IPS-20b (cell line): ENCODE results near the gene VSX2.

Experiments
- H3K27ac ChIP-seq: one replicate; pipeline ENCODE4 v1.5.1; 2013; ENCODE audit warnings: low read length
- H3K27me3 ChIP-seq: 2 replicates; pipeline ENCODE4 v1.6.1; 2013; ENCODE audit warnings: mild to moderate bottlenecking, low read length, inconsistent platforms; ENCODE audit not compliant: insufficient read depth
- H3K36me3 ChIP-seq: 2 replicates; pipeline ENCODE4 v1.6.1; 2013; ENCODE audit warnings: low read depth, mild to moderate bottlenecking, inconsistent platforms, low read length, moderate library complexity; ENCODE audit not compliant: insufficient read depth
- H3K4me1 ChIP-seq: 2 replicates; pipeline ENCODE4 v1.6.1; 2013; ENCODE audit warnings: mild to moderate bottlenecking, control low read depth, inconsistent platforms, low read length, moderate library complexity; ENCODE audit not compliant: insufficient read depth
- H3K4me3 ChIP-seq: 2 replicates; pipeline ENCODE4 v1.5.1; 2013; ENCODE audit warnings: mild to moderate bottlenecking, low read length, inconsistent platforms
- H3K9ac ChIP-seq: 2 replicates; pipeline ENCODE4 v1.6.1; 2013; ENCODE audit warnings: low read depth, mild to moderate bottlenecking, inconsistent platforms, low read length, moderate library complexity
- H3K9me3 ChIP-seq: 2 replicates; pipeline ENCODE4 v1.6.1; 2013; ENCODE audit warnings: mild to moderate bottlenecking, low read depth, low read length, inconsistent platforms; ENCODE audit not compliant: insufficient read depth

Gene VSX2

DNA sequence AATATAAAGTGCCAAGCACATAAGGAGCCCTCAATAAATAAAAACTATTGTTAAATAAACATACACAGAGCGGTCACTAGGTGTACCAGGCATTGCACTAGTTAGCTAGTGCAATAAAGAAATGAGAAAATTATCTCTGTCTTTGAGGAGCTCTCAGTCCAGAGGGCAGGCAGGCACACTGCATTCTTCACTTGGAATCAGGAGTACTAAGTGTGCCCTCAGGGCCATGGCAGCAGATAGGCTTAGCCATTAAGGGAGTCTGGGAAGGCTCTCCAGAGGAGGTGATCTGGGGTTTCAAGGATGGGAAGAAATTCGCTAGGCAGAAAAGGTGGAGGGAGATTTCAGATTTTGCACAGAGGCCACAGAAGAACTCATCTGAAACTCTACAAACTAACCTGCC is 54.4 kb downstream of the VSX2 start:
- H3K36me3 ChIP-seq = peaks cover 89% of the 10 kb centered on the region
- no peaks in the 10 kb centered on the region for H3K27me3 ChIP-seq
- no peaks in the 10 kb centered on the region for H3K9me3 ChIP-seq
- no peak overlapping the region for H3K4me3 ChIP-seq
- H3K27ac ChIP-seq = no peak overlapping the region
- H3K4me1 ChIP-seq = no peaks in the 10 kb centered on the region
- H3K9ac ChIP-seq = no peak overlapping the region

DNA sequence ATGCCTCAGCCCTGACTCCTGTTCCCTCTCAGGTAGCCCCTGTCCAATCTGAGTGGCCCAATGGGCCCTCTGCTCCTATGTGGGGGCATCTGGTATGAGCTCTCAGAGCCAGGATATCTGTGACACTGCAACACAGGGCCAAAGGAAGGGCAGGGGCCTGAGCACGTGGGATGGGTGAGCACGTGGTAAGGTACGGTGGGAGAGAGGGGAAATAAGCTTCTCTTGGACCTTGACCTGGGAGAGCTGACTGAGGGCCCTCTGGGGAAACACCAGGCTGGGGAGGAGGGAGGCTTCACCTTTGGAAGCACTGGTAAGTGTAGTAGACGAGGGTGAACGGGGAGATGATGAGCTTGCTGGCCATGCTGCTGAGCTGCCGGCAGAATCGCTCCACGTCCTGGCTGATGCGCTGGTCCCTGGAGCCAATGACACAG is 56.8 kb downstream of the VSX2 start:
- H3K9me3 ChIP-seq = no peaks in the 10 kb centered on the region
- H3K36me3 ChIP-seq = peaks cover 77% of the 10 kb centered on the region
- H3K4me1 ChIP-seq = no peaks in the 10 kb centered on the region; the same call in 1 of the 2 replicates
- H3K27ac ChIP-seq = no peak overlapping the region
- H3K9ac ChIP-seq = no peak overlapping the region
- H3K27me3 ChIP-seq = no peaks in the 10 kb centered on the region
- no peak overlapping the region for H3K4me3 ChIP-seq

DNA sequence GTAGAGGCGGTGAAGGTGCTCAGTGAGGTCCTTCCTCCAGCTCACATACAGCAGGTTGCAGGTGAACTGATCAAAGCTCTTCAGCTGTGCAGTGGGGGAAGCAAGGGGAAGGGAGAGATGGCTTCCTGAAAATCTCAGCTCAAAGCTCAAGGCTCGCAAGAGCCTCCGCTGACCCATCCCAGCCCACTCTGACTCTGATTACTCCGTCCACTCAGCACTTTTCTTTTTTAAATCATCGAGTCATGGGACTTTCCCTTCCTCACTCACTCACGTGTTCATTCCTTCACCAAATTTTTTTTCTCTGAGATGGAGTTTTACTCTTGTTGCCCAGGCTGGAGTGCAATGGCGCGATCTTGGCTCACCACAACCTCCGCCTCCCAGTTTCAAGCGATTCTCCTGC is 58.7 kb downstream of the VSX2 start:
- H3K36me3 ChIP-seq = peaks cover 57% of the 10 kb centered on the region
- no peak overlapping the region for H3K4me3 ChIP-seq
- H3K4me1 ChIP-seq = peaks cover 3% of the 10 kb centered on the region; the same call in 1 of the 2 replicates
- no peaks in the 10 kb centered on the region for H3K27me3 ChIP-seq
- H3K27ac ChIP-seq = no peak overlapping the region
- no peak overlapping the region for H3K9ac ChIP-seq
- H3K9me3 ChIP-seq = no peaks in the 10 kb centered on the region

DNA sequence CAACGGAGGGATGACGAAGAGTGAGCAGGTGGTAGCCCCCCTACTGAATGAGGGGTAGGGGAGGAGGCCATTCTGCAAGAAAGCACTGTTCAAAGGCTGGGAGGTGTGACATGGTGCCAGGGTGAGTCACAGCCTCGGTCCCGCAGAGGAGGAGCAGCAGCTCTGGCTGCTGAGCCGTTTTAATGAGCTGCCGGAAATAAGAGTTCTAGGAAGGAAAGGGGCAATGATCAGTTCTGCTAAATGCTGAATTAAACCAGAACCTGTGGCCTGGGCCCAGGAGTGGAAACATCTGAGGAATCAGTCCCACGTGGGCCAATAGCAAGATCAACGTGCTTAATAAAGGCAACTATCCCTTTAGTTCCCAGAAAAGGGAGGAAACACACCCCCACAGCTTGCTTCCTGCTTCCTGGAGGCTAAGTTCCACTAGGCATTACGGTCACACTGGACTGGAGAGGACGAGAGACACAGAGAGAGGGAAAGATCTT is 59.9 kb downstream of the VSX2 start:
- no peaks in the 10 kb centered on the region for H3K27me3 ChIP-seq
- no peak overlapping the region for H3K4me3 ChIP-seq
- peaks cover 49% of the 10 kb centered on the region for H3K36me3 ChIP-seq
- H3K27ac ChIP-seq = no peak overlapping the region
- H3K9me3 ChIP-seq = no peaks in the 10 kb centered on the region
- H3K4me1 ChIP-seq = peaks cover 3% of the 10 kb centered on the region; the same call in 1 of the 2 replicates
- no peak overlapping the region for H3K9ac ChIP-seq

DNA sequence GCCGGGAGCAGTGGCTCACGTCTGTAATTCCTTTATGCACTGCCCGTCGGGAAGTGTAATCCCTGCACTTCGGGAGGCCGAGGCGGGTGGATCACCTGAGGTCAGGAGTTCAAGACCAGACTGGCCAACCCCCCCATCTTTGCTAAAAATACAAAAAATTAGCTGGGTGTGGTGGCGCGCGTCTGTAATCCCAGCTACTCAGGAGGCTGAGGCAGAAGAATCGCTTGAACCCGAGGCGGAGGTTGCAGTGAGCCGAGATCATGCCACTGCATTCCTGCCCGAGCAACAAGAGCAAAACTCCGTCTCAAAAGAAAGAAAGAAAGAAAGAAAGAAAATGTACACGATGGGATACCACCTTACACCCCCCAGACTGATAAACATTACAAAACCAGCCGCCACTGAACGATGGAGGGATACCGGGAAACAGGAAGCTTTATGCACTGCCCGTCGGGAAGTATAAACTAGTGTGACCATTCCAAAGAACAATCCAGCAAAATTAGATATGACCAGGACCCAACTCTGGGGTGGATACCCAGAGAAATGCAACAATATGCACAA is 62.4 kb downstream of the VSX2 start:
- Histone ChIP-seq H3K27me3 (no peaks in the 10 kb centered on the region), H3K4me3 (peak overlapping the region; percentile 95), H3K9ac (peak overlapping the region; percentile 81), H3K4me1 (peaks cover 3% of the 10 kb centered on the region; the same call in 1 of the 2 replicates), H3K27ac (peak overlapping the region; percentile 45), H3K36me3 (peaks cover 28% of the 10 kb centered on the region), H3K9me3 (no peaks in the 10 kb centered on the region)

DNA sequence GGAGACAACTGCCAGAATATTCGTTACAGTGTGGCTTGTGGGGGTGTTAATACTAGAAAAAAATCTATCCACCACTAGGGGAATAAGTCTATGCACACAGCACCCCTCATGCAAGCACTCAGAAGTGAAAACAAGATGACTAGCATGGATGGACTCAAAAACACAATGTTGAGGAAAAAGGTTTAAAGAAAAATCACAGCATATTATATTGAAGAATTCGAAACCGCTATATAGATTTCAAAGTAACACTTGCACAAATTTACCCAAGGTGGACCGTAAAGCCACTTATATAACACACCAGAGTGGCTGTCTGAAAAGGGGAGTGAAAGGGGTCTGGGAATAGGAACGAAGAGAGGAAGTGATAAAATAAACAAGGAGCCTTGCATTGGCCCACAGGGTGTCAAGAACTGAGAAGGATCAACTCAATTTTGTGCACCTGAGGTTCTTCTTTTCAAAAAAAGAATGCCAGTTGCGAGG is 62.9 kb downstream of the VSX2 start:
- Histone ChIP-seq H3K9ac (peak overlapping the region; percentile 81; the same call in 1 of the 2 replicates), H3K9me3 (no peaks in the 10 kb centered on the region), H3K27ac (peak overlapping the region; percentile 45), H3K4me3 (peak overlapping the region; percentile 95), H3K27me3 (no peaks in the 10 kb centered on the region), H3K4me1 (peaks cover 3% of the 10 kb centered on the region; the same call in 1 of the 2 replicates), H3K36me3 (peaks cover 23% of the 10 kb centered on the region)

DNA sequence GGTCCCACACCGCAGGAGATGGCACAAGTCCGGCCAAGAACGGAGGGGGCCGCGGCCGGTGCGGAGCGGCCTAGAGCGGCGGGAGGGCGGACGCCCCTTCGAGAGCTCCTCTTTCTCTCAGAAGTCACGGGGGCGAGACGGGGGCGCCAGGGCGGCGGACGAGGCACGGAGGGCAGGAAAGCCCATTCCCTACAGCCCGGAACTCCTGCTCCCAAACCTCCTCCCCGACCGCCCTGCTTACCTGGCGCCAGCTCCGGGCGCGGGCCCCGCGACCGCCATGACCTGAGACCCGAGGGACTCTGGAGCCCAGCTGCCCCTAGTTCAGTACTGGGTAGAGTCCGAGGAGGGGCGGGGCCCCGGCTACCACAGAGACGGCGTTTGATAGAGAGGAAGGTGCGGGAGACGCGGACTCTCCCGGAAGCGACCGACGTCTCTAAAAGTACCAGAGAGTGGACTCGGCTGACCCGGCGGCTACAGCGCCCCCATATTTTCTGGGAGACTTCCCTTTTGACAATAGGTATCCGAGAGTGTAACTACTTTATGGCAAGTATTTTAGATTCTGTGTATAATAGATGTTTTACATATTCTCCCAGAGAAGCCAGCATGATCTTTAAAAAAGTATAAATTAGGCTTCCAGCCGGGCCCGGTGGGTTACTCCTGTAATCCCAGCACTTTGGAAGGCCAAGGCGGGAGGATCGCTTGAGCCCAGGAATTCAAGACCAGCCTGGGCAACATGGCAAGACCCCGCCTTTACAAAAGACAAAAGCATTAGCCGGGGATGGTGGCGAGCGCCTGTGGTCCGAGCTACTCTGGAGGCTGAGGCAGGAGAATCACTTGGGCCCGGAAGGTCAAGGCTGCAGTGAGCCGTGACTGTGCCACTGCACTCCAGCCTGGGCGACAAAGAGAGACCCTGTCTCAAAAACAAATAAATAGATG is 63.7 kb downstream of the VSX2 start, which contains the start of gene ABCD4:
TSS of gene ABCD4 (minus strand) at position 301 of the 936 bp plus-strand sequence. CDS start at position 279, 22 bp downstream.
- H3K36me3 ChIP-seq = peaks cover 16% of the 10 kb centered on the region
- no peaks in the 10 kb centered on the region for H3K9me3 ChIP-seq
- H3K9ac ChIP-seq = peak within 1 kb of the TSS; percentile 81; the same call in 1 of the 2 replicates
- peak within 1 kb of the TSS; percentile 45 for H3K27ac ChIP-seq
- H3K27me3 ChIP-seq = no peaks in the 10 kb centered on the region
- peaks cover 3% of the 10 kb centered on the region; the same call in 1 of the 2 replicates for H3K4me1 ChIP-seq
- H3K4me3 ChIP-seq = peak within 1 kb of the TSS; percentile 95

DNA sequence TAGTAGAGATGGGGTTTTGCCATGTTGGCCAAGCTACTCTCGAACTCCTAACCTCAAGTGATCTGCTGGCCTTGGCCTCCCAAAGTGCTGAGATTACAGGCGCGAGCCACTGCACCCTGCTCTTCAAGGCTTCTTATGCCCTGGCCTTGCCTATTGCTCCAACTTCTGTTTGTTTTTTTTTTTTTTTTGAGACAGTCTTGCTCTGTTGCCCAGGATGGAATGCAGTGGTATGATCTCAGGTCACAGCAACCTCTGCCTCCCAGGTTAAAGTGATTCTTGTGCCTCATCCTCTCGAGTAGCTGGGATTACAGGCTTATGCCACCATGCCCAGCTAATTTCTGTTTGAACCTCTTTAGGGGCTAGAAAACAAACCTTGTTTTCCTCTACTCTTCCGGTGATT is 69.4 kb downstream of the VSX2 start:
- Histone ChIP-seq H3K9me3 (no peaks in the 10 kb centered on the region), H3K9ac (no peak overlapping the region), H3K27ac (no peak overlapping the region), H3K4me3 (no peak overlapping the region), H3K36me3 (no peaks in the 10 kb centered on the region), H3K4me1 (no peaks in the 10 kb centered on the region), H3K27me3 (no peaks in the 10 kb centered on the region)

DNA sequence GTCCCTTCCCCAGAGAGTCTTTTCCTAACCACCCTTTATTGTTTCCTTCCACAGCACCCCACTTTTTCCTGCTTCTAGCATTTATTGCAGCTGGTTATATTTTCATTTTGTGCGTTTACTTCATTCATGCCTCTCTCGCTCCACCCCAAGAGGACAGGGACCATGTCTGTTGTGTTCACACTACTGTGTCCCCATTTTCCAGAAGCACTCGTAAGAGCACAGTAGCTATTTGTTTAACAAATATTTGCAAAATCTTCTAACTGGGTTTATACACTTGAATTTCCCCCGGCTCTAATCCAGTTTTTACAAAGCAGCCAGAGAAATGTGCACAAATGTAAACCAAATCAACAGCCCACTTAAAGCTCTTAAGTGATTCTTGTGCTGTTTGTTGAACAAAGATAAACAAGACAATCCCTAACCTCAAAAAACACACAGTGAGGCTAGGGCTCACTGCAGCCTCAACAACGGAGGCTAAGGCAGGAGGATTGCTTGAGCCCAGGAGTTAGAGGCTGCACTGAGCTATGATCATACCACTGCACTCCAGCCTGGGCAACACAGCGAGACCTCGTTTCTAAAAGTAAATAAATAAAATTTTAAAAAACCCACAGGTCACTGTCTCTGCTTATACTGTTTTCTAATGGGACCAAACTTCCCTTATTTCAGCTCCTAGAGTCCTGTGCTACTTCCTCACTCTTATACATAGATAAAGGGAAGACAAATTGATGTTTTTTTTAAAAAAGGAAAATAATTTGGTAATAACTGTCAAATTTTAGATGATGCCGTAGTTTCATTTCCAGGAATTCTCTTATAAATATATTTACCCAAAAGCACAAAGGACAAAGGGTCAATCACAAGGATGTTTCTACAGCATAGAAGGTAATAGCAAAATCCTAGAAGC is 70.1 kb downstream of the VSX2 start:
- no peak overlapping the region for H3K4me3 ChIP-seq
- H3K27me3 ChIP-seq = no peaks in the 10 kb centered on the region
- H3K9ac ChIP-seq = no peak overlapping the region
- H3K36me3 ChIP-seq = no peaks in the 10 kb centered on the region
- H3K4me1 ChIP-seq = no peaks in the 10 kb centered on the region
- no peaks in the 10 kb centered on the region for H3K9me3 ChIP-seq
- H3K27ac ChIP-seq = no peak overlapping the region

DNA sequence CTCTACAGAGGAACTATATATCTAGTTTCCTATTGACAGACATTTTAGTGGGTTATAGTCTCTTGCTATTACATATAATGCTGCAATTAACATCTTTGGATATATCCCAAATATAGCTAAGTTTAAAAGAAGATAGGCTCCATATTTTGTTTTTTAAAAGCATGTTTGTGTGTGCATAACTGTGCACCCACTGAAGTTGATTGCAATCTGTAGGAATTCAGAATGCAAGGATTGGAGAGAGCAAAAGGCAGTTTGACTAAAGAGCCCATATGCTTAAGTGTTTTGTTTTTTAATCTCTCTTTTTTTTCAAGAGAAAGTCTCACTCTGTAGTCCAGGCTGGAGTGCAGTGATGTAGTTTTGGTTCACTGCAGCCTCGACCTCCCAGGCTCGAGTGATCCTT is 72.9 kb downstream of the VSX2 start:
- Histone ChIP-seq H3K27me3 (no peaks in the 10 kb centered on the region), H3K36me3 (no peaks in the 10 kb centered on the region), H3K27ac (no peak overlapping the region), H3K4me3 (no peak overlapping the region), H3K9me3 (no peaks in the 10 kb centered on the region), H3K9ac (no peak overlapping the region), H3K4me1 (no peaks in the 10 kb centered on the region)
